Progenitor cell of endocrine pancreas (in vitro differentiated cells): ENCODE data around the gene ABCF3. TPM values are rescaled to one million over a fixed set of nuclear protein-coding genes. Genes with fewer than 3 reads are reported as not detected.

Source experiments
- DNase-seq: peaks from one replicate; pipeline ENCODE4 v3.0.0; 2021; ENCODE audit warnings: low spot score; ENCODE audit not compliant: unreplicated experiment
- H3K27ac Mint-ChIP-seq: 2 replicates; pipeline ENCODE4 v1.8.0; 2021; ENCODE audit warnings: mild to moderate bottlenecking, moderate library complexity, mixed read lengths
- H3K27me3 Mint-ChIP-seq: 2 replicates; pipeline ENCODE4 v1.8.0; 2021; ENCODE audit warnings: mixed read lengths
- H3K36me3 Mint-ChIP-seq: 2 replicates; pipeline ENCODE4 v1.8.0; 2022; ENCODE audit warnings: mixed read lengths; ENCODE audit not compliant: insufficient read depth
- H3K4me1 Mint-ChIP-seq: 2 replicates; pipeline ENCODE4 v1.8.0; 2021; ENCODE audit warnings: low read depth, mixed read lengths
- H3K4me3 Mint-ChIP-seq: 2 replicates; pipeline ENCODE4 v1.8.0; 2021; ENCODE audit warnings: low read depth, mild to moderate bottlenecking, moderate library complexity, mixed read lengths
- H3K9me3 Mint-ChIP-seq: 2 replicates; pipeline ENCODE4 v1.8.0; 2021; ENCODE audit warnings: low read depth, mixed read lengths
- total RNA-seq: library from RNA; stranded (reverse); gene quantifications from 2 replicates; pipeline ENCODE4 v1.2.1, GENCODE V29; 2021
- TF ChIP-seq, protein P1 (sequence below): fragments of 200-600 bp; sonication (generic); IDR thresholded peaks from one replicate; pipeline ENCODE4 v1.5.0; 2021; ENCODE audit warnings: antibody characterized with exemption, mild to moderate bottlenecking; ENCODE audit not compliant: unreplicated experiment

Gene ABCF3
- total RNA-seq, 1 donor from 2014 or later, result 60.8 TPM

DNA sequence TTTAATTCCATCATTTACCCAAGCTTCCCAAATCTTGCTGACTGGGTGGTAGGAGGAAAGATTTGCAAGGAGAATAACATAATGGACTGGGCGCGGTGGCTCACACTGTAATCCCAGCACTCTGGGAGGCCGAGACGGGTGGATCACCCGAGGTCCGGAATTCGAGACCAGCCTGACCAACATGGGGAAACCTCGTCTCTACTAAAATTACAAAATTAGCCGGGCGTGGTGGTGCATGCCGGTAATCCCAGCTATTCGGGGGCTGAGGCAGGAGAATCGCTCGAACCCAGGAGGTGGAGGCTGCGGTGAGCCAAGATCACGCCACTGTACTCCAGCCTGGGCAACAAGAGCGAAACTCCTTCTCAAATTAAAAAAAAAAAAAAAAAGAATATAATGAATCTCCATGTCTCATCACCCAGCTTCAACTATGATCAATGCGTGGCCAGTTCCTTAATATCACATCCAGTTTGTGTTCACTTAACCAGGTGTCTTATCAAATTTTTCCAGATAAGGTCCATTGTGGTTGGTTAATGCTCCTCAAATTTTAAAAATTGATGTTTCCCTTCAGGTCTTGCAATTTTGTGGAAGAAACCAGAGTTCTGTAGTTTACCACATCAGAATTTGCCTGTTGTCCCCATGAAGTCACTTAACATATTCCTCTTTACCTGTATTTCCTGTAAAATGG, 1.3 kb upstream of the ABCF3 start:
- DNase-seq, result no peak
- TF ChIP-seq, protein P1, sequence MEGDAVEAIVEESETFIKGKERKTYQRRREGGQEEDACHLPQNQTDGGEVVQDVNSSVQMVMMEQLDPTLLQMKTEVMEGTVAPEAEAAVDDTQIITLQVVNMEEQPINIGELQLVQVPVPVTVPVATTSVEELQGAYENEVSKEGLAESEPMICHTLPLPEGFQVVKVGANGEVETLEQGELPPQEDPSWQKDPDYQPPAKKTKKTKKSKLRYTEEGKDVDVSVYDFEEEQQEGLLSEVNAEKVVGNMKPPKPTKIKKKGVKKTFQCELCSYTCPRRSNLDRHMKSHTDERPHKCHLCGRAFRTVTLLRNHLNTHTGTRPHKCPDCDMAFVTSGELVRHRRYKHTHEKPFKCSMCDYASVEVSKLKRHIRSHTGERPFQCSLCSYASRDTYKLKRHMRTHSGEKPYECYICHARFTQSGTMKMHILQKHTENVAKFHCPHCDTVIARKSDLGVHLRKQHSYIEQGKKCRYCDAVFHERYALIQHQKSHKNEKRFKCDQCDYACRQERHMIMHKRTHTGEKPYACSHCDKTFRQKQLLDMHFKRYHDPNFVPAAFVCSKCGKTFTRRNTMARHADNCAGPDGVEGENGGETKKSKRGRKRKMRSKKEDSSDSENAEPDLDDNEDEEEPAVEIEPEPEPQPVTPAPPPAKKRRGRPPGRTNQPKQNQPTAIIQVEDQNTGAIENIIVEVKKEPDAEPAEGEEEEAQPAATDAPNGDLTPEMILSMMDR, result no peak
- peaks cover 24% of the 10 kb centered on the region for H3K36me3 Mint-ChIP-seq
- H3K27ac Mint-ChIP-seq, result peak overlapping the region; percentile 98
- H3K4me3 Mint-ChIP-seq, result peak overlapping the region; percentile 98
- H3K27me3 Mint-ChIP-seq, result no peaks in the 10 kb centered on the region
- peaks cover 19% of the 10 kb centered on the region for H3K4me1 Mint-ChIP-seq
- H3K9me3 Mint-ChIP-seq, result no peaks in the 10 kb centered on the region

DNA sequence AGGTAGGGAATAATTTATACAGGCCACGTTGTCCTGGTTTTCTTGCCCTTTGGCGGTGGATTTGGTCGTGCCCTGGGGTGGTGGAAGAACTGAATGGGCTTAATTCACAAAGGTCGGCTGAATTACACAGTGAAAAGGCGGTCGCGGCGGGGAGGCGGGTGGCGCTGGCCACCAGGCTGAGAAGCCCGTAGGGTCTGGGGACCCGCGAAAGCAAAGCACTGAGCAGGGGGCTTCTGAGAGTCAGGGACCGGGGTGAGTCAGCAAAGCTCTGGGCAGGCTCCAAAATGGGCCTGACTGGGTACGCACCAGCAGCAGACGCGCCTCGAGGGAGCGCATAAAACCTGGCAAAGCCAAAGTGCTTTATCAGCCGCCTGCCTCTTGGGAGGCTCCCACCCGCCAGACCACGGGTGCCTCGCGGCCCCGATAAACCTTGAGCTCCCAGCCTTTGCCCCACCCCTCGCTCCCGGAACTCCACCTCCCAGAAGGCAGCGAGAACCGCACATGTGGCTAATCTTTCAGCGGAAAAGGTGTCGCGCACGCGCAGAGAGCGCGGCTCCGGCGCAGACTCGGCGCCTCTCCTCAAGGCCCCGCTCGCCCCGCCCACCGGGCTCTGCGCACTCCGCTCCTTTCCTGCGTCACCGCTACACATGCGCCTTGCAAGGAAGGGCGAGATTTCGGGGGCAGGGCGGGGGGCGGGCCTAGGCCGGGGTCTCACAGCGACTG, 377 bp upstream of the ABCF3 start:
- Mint-ChIP-seq H3K4me1 (peaks cover 19% of the 10 kb centered on the region), H3K27me3 (no peaks in the 10 kb centered on the region), H3K9me3 (no peaks in the 10 kb centered on the region), H3K4me3 (peak overlapping the region; percentile 98), H3K27ac (peak overlapping the region; percentile 98), H3K36me3 (peaks cover 21% of the 10 kb centered on the region)
- TF ChIP-seq, protein P1, result no peak
- peak; percentile 99 for DNase-seq

GRCh38 chr3:184186902-184187207, 856 bp downstream of the ABCF3 start:
- TF ChIP-seq, protein P1, result no peak
- H3K4me3 Mint-ChIP-seq, result peak overlapping the region; percentile 98
- no peak for DNase-seq
- H3K36me3 Mint-ChIP-seq, result peaks cover 16% of the 10 kb centered on the region
- H3K27me3 Mint-ChIP-seq, result no peaks in the 10 kb centered on the region
- H3K27ac Mint-ChIP-seq, result peak overlapping the region; percentile 97
- no peaks in the 10 kb centered on the region for H3K9me3 Mint-ChIP-seq
- peaks cover 19% of the 10 kb centered on the region for H3K4me1 Mint-ChIP-seq

DNA sequence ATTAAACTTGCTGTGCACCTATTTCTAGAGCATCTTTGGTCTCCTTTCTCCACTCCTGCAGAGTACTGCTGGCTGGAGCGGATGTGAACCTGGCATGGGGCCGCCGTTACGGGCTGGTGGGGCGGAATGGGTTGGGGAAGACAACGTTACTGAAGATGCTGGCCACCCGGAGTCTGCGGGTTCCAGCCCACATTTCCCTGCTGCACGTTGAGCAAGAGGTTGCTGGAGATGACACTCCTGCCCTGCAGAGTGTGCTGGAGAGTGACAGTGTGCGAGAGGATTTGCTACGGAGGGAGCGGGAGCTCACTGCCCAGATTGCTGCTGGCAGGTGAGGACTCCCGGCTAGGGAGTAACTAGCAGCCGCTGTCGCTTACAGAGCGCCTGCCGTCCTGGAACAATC, 2.1 kb downstream of the ABCF3 start:
- H3K27ac Mint-ChIP-seq, result no peak overlapping the region
- peaks cover 15% of the 10 kb centered on the region for H3K36me3 Mint-ChIP-seq

GRCh38 chr3:184189421-184189820, 3.4 kb downstream of the ABCF3 start:
- no peaks in the 10 kb centered on the region for H3K9me3 Mint-ChIP-seq
- H3K4me1 Mint-ChIP-seq, result peaks cover 19% of the 10 kb centered on the region
- peaks cover 12% of the 10 kb centered on the region for H3K36me3 Mint-ChIP-seq
- TF ChIP-seq, protein P1, result no peak
- H3K27me3 Mint-ChIP-seq, result no peaks in the 10 kb centered on the region
- H3K4me3 Mint-ChIP-seq, result no peak overlapping the region
- H3K27ac Mint-ChIP-seq, result no peak overlapping the region
- DNase-seq, result no peak

More for the DNA sequence above, 2.1 kb downstream of the ABCF3 start:
- Mint-ChIP-seq H3K9me3 (no peaks in the 10 kb centered on the region), H3K4me1 (peaks cover 19% of the 10 kb centered on the region), H3K4me3 (peak overlapping the region; percentile 55), H3K27me3 (no peaks in the 10 kb centered on the region)
- no peak for DNase-seq
- TF ChIP-seq, protein P1, result no peak
